ENCODE results near the gene PLEKHG3. TPM values are rescaled to one million over a fixed set of nuclear protein-coding genes. Genes with fewer than 3 reads are reported as not detected.
"Not testable (repeated sequence)": the region's sequence is repeated elsewhere in the genome, so short reads cannot be mapped to it uniquely, and the experiment has no call there.

PLEKHG3 gene
- 1 to 10 TPM; 3.9 to 4.5 TPM for total RNA-seq

DNA sequence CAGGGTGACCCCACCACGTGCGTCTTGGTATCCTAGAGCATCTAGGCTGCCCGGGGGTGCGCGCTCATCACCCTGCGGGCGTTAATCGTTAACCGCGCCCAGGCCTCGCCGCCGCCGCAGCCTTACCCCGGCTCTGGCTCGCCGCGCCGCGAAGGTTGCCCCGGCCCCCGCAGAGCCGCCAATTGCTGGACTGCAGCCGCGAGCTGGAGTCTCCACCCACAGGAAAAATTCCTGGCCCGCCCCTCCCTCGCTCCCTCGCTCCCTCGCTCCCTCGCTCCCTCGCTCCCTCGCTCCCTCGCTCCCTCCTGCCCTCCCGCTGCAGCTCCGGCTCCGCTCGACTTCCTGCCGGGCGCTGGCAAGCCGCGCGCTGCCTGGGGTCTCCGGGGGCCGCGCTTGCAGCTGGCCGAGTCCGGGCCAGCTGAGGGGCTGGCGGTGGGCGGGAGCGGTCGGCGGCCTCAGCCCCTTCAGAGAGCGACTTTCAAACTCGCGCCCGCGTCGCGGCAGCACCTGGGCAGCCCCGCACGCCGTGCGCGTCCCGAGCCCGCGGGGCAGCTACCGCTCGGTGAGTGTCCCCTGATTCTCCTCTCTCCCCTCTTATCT is at the start of gene PLEKHG3:
PLEKHG3 (plus strand) TSS at position 282 of the 600 bp plus-strand sequence. CDS start 23,208 bp downstream, outside the sequence.
- ChIA-PET POLR2A (interaction anchor here (1.5 kb wide), 1 partner anchor 10 kb away, joined by 6 read pairs; no protein-coding TSS in a partner anchor), CTCF (interaction anchor here (0.7 to 1.6 kb wide), 2 partner anchors 32 to 935 kb away, joined by 3 to 6 read pairs; no protein-coding TSS in a partner anchor)

- POLR2A ChIA-PET: no interaction called here
- CTCF ChIA-PET: no interaction called here
Observed at GRCh38 chr14:64654901-64655300, 49.3 kb upstream of the PLEKHG3 start.

DNA sequence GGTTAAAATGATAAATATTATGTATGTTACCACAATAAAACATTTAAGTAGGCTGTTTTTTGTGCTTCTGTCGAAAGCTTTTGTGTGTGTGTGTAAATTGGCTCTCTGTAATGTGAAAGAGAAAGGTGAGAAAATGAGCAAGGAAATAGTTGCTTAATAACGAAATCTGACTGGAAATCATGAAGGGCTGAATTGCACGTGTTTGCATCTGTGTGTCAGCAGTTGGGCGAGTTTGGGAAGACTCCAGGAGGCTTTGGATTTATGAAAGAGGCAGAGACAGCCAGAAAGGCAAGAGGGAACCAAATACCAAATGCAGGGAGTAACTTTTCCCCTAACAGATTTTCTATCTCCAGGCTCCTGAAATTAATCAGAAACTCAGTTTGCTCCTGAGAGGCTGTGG is 47.2 kb upstream of the PLEKHG3 start:
- POLR2A ChIA-PET: no interaction called here
- CTCF ChIA-PET: no interaction called here

- CTCF ChIA-PET: no interaction called here
Observed at GRCh38 chr14:64658201-64658600, 46.0 kb upstream of the PLEKHG3 start.

DNA sequence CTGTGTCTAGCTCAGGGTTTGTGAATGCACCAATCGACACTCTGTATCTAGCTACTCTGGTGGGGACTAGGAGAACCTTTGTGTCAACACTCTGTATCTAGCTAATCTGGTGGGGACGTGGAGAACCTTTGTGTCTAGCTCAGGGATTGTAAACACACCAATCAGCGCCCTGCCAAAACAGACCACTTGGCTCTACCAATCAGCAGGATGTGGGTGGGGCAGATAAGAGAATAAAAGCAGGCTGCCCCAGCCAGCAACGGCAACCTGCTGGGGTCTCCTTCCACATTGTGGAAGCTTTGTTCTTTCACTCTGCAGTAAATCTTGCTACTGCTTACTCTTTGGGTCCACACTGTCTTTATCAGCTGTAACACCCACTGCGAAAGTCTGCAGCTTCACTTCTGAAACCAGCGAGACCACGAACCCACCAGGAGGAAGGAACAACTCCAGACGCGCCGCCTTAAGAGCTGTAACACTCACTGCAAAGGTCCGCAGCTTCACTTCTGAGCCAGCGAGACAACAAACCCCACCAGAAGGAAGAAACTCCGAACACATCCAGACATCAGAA is 45.4 kb upstream of the PLEKHG3 start:
- CTCF ChIA-PET, POLR2A ChIA-PET: not testable (repeated sequence)

More at GRCh38 chr14:64658201-64658600, 46.0 kb upstream of the PLEKHG3 start:
- POLR2A ChIA-PET: no interaction called here

GRCh38 chr14:64659366-64659765 is 44.9 kb upstream of the PLEKHG3 start:
- ChIA-PET CTCF (no interaction called here), POLR2A (no interaction called here)

DNA sequence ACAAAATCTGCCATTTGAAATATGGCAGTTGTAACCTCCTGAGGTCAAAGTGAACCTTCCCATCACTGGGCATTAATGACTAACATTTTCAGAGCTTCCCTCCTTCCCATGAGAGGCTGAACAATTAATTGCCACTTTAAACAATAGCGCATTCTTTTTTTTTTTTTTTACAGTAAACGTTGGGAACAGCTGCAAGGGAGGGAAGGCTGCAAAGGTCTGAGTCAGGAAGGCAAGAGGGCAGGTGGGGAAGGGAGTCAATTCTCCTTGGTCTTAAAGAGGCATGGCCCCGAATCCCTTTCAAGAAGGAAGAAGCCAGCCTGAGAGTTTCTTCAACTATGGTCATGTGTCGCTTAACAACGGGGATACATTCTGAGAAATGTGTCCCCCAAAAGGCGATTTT is 41.0 kb upstream of the PLEKHG3 start:
- ChIA-PET POLR2A (no interaction called here), CTCF (no interaction called here)

DNA sequence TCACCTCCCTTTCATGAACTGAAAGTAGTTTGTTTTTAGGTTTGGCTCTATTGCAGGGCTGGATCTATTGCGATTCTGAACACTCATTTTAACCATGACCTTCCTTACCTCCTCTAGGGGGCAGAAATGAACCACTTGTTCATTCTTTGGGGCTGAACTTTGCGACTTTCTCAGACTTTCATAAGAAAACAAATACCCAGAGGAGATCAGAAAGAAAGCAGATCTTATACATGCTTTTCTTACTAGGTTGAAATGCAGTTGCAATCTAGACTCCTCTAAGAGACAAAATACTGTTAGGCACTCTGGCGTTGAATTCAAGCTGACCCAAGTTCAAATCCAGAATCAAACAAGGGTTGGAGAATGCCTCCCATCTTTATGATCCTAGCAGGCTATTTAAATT is 32.6 kb upstream of the PLEKHG3 start:
- ChIA-PET CTCF (interaction anchor here (0.7 to 1.8 kb wide), 3 partner anchors 17 to 221 kb away, joined by 3 to 6 read pairs (median 6); no protein-coding TSS in a partner anchor), POLR2A (no interaction called here)

GRCh38 chr14:64673316-64673715 is 30.9 kb upstream of the PLEKHG3 start:
- CTCF ChIA-PET: interaction anchor here (1.3 kb wide), 1 partner anchor 92 kb away, joined by 5 read pairs; no protein-coding TSS in a partner anchor
- POLR2A ChIA-PET: no interaction called here

DNA sequence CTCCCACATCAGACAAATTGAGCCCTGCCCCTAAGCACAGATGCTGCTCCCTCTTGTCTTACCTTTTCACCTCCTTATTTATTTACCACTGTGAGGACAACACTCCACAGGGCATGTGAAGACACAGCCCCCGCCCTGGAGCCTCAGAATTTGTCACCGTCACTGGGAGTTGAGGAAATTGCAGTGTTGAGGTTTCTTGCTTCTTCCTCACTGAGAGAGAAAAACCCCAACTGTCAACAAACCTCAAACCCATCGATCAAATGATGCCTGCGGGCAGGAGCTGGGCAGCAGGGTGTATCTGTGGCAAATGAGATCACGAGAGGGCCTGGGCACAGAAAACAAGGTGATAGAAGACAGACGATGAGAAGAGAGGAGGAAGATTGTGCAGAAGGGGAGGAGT is 30.5 kb upstream of the PLEKHG3 start:
- ChIA-PET CTCF (interaction anchor here (1.3 kb wide), 1 partner anchor 91 kb away, joined by 5 read pairs; no protein-coding TSS in a partner anchor), POLR2A (no interaction called here)

DNA sequence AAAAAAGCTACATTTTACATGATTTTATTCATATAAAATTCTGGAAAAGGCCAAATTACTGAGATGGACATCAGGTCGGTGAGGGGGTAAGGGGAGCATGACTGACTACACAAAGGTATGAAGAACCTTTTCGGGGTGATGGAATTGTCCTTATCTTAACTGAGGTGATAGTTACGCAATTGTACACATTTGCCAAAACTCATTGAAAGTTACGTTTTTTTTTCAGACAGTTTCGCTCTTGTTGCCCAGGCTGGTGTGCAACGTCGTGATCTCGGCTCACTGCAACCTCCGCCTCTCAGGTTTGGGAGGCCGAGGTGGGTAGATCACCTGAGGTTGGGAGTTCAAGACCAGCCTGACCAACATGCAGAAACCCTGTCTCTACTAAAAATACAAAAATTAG is 29.4 kb upstream of the PLEKHG3 start:
- CTCF ChIA-PET: interaction anchor here (1.3 kb wide), 1 partner anchor 90 kb away, joined by 5 read pairs; no protein-coding TSS in a partner anchor
- POLR2A ChIA-PET: no interaction called here

DNA sequence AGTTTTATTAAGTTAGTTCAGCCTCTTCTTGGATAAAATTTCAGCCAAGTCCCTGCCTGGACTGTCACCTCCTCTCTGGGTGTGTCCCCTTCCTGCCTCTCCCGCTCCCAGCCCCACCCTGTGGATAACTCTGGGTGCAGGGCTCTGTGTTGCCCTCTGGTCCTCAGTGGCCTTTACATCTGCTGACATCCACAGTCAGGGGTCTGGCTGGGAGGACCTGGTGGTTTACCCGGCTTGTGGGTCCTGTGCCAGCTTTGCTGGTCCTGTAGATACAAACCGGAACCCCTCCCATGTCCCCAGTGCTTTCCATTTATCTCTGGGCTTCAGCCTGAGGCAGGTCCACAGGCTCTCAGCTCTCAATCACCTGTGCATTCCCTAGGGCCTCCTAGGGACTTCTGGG is 28.9 kb upstream of the PLEKHG3 start:
- ChIA-PET CTCF (no interaction called here), POLR2A (no interaction called here)

- POLR2A ChIA-PET: interaction anchor here (0.6 kb wide), 1 partner anchor 292 kb away, joined by 5 read pairs; no protein-coding TSS in a partner anchor
- CTCF ChIA-PET: no interaction called here
Observed at GRCh38 chr14:64676410-64677008, 27.7 kb upstream of the PLEKHG3 start.

- ChIA-PET CTCF (no interaction called here), POLR2A (no interaction called here)
Observed at GRCh38 chr14:64680013-64680713, 24.1 kb upstream of the PLEKHG3 start.

GRCh38 chr14:64680714-64681065 is 23.5 kb upstream of the PLEKHG3 start:
- CTCF ChIA-PET: no interaction called here
- POLR2A ChIA-PET: no interaction called here

DNA sequence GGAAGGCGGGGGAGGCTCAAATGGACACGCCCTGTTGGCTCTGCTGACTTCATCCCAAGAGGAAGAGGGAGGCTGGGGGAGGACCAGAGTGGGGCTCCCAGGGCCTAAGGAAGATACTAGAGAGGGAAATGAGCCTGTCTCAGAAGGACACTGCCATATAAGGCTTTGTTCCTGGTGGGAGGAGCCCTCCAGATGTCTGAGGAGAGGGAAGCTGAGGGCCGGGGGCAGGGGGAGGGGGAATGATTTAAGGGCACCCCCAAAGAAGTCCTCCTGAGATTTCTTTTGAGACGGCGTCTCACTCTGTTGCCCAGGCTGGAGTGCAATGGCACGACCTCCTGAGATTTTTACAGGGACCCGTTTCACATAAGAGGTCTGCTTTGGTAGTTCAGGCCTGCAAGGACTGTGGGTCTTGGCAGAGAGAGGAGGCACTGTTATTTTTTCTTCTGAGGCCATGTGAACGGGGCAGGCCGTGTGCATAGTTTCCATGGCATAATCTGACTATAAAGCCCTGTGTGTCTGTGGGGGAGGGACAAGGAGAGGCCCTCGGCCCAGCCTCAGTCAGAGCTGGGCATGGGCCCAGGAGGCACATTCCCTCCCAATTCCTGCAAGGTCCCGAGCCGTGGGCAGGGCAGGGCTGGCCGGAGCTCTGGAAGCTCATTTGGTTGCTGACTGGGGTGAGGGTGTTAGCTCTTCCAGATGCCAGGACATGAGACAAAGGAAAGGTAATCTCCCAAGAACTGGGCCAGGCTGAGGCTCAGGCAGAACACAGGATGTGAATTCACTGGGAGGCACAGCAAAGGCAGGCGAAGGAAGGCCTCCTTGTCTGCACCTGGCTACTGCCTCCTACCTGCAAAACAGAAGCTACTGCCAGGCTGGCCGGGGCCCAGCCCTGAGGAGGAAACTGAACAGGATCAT is 22.2 kb upstream of the PLEKHG3 start:
- POLR2A ChIA-PET: no interaction called here
- CTCF ChIA-PET: interaction anchor here (0.5 kb wide), 1 partner anchor 1288 kb away, joined by 7 read pairs; no protein-coding TSS in a partner anchor

DNA sequence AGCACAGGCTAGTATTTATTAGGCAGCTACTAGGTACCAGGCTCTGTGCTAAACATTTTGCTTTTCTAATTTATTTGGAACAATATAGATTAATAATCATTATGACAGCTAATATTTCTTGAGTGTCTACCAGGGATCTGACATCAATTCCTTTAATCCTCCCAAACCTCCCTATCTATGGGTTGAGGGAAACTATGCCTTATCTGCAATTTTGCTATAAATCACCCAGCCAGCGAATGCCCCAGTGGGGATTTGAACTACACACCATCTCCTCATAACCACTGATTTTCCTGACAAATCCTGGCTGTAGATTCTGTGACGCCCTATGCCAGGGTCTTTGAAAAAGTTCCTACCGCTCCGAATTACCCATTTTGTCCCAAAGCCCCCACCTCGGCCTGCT is 21.4 kb upstream of the PLEKHG3 start:
- CTCF ChIA-PET: interaction anchor here (0.5 kb wide), 1 partner anchor 1289 kb away, joined by 7 read pairs; no protein-coding TSS in a partner anchor
- POLR2A ChIA-PET: no interaction called here

GRCh38 chr14:64683264-64683663 is 21.0 kb upstream of the PLEKHG3 start:
- ChIA-PET POLR2A (no interaction called here), CTCF (no interaction called here)

GRCh38 chr14:64684091-64684490 is 20.1 kb upstream of the PLEKHG3 start:
- CTCF ChIA-PET: no interaction called here
- POLR2A ChIA-PET: no interaction called here
